Mesenchymal stem cell (in vitro differentiated cells and primary cell): ENCODE data around the gene HS6ST2.
"Not testable (repeated sequence)": the region's sequence is repeated elsewhere in the genome, so short reads cannot be mapped to it uniquely, and the experiment has no call there.

Experiments used
- DNase-seq: peaks from one replicate; pipeline ENCODE4 v3.0.0-alpha.2; 2013
- H2AFZ ChIP-seq: one replicate; pipeline ENCODE4 v1.6.1; 2013; ENCODE audit warnings: low read depth, mild to moderate bottlenecking, control low read depth, inconsistent platforms, low read length, moderate library complexity
- H2AK5ac ChIP-seq: 2 replicates; pipeline ENCODE4 v1.6.1; 2013; ENCODE audit warnings: low read length, moderate library complexity, mild to moderate bottlenecking, inconsistent platforms; ENCODE audit not compliant: severe bottlenecking
- H2BK120ac ChIP-seq: one replicate; pipeline ENCODE4 v1.6.1; 2013; ENCODE audit warnings: low read depth, mild to moderate bottlenecking, inconsistent platforms, low read length, moderate library complexity
- H2BK12ac ChIP-seq, 2 experiments: one replicate each; pipeline ENCODE4 v1.6.1; 2013; ENCODE audit warnings: inconsistent platforms in 2 of 2, low read length in 2 of 2, mild to moderate bottlenecking in 2 of 2, moderate library complexity in 2 of 2, control low read depth in 1 of 2
- H2BK15ac ChIP-seq: one replicate; pipeline ENCODE4 v1.6.1; 2013; ENCODE audit warnings: mild to moderate bottlenecking, low read depth, inconsistent platforms; ENCODE audit not compliant: poor library complexity, severe bottlenecking
- H2BK5ac ChIP-seq: 2 replicates; pipeline ENCODE4 v1.6.1; 2013; ENCODE audit warnings: low read depth, mild to moderate bottlenecking, low read length, control low read depth, inconsistent platforms; ENCODE audit not compliant: poor library complexity, severe bottlenecking
- H3K14ac ChIP-seq, 2 experiments: one replicate each; pipeline ENCODE4 v1.6.1; 2013; ENCODE audit warnings: inconsistent platforms in 2 of 2, low read length in 2 of 2, control low read depth in 1 of 2, mild to moderate bottlenecking in 1 of 2, moderate library complexity in 1 of 2
- H3K18ac ChIP-seq, 2 experiments: one replicate each; pipeline ENCODE4 v1.6.1; 2013; ENCODE audit warnings: inconsistent platforms in 2 of 2, low read length in 2 of 2, control low read depth in 1 of 2, low read depth in 1 of 2, mild to moderate bottlenecking in 1 of 2
- H3K23ac ChIP-seq, 2 experiments: one replicate each; pipeline ENCODE4 v1.6.1; 2013; ENCODE audit warnings: inconsistent platforms in 2 of 2, low read length in 2 of 2, mild to moderate bottlenecking in 2 of 2, moderate library complexity in 2 of 2, control low read depth in 1 of 2
- H3K27ac ChIP-seq: 2 replicates; pipeline ENCODE4 v1.5.1; 2013; ENCODE audit warnings: mild to moderate bottlenecking, moderate library complexity, low read length, control low read depth, inconsistent platforms; ENCODE audit not compliant: poor library complexity, severe bottlenecking
- H3K27me3 ChIP-seq, 2 experiments: 2 replicates each; pipeline versions ENCODE4 v1.6.1 to v1.7.0; 2013; ENCODE audit warnings: low read length in 2 of 2, mild to moderate bottlenecking in 2 of 2, moderate library complexity in 2 of 2, control low read depth in 1 of 2, inconsistent platforms in 1 of 2; ENCODE audit not compliant: control insufficient read depth in 1 of 2, insufficient read depth in 1 of 2
- H3K36me3 ChIP-seq, 2 experiments: 2 replicates each; pipeline versions ENCODE4 v1.6.1 to v1.7.0; 2013; ENCODE audit warnings: low read length in 2 of 2, control low read depth in 1 of 2, inconsistent platforms in 1 of 2, low read depth in 1 of 2, mild to moderate bottlenecking in 1 of 2; ENCODE audit not compliant: insufficient read depth in 2 of 2, control insufficient read depth in 1 of 2
- H3K4ac ChIP-seq, 2 experiments: one replicate each; pipeline ENCODE4 v1.6.1; 2013; ENCODE audit warnings: inconsistent platforms in 2 of 2, low read length in 2 of 2, mild to moderate bottlenecking in 2 of 2, moderate library complexity in 2 of 2, control low read depth in 1 of 2, low read depth in 1 of 2
- H3K4me1 ChIP-seq: 2 replicates; pipeline ENCODE4 v1.6.1; 2013; ENCODE audit warnings: low read depth, low read length, control low read depth; ENCODE audit not compliant: control insufficient read depth, insufficient read depth
- H3K4me2 ChIP-seq: 2 replicates; pipeline ENCODE4 v1.6.1; 2013; ENCODE audit warnings: low read length, mild to moderate bottlenecking, inconsistent platforms; ENCODE audit not compliant: poor library complexity, severe bottlenecking
- H3K4me3 ChIP-seq, 2 experiments: 2 replicates each; pipeline versions ENCODE4 v1.5.1 to v1.7.0; 2013; ENCODE audit warnings: low read length in 2 of 2, mild to moderate bottlenecking in 2 of 2, control low read depth in 1 of 2, low read depth in 1 of 2; ENCODE audit not compliant: insufficient read depth in 1 of 2
- H3K79me1 ChIP-seq: replicated peaks from 2 replicates; pipeline ENCODE4 v1.6.1; 2013; ENCODE audit warnings: mild to moderate bottlenecking, control low read depth, low read length, inconsistent platforms; ENCODE audit not compliant: poor library complexity, severe bottlenecking
- H3K9ac ChIP-seq: 2 replicates; pipeline ENCODE4 v1.7.0; 2013; ENCODE audit warnings: mild to moderate bottlenecking, low read length, moderate library complexity
- H3K9me3 ChIP-seq: 2 replicates; pipeline ENCODE4 v1.7.0; 2013; ENCODE audit warnings: mild to moderate bottlenecking, low read length; ENCODE audit not compliant: control insufficient read depth
- H4K8ac ChIP-seq: one replicate; pipeline ENCODE4 v1.6.1; 2013; ENCODE audit warnings: inconsistent platforms, mild to moderate bottlenecking, low read length, moderate library complexity
- H4K91ac ChIP-seq: one replicate; pipeline ENCODE4 v1.6.1; 2013; ENCODE audit warnings: mild to moderate bottlenecking, low read length, inconsistent platforms
- WGBS: methylation state at CpG from one replicate; pipeline ENCODE4 v1.1.7; 2013; ENCODE audit warnings: mixed read lengths; 5-methylcytosine and 5-hydroxymethylcytosine counted together

The HS6ST2 gene

DNA sequence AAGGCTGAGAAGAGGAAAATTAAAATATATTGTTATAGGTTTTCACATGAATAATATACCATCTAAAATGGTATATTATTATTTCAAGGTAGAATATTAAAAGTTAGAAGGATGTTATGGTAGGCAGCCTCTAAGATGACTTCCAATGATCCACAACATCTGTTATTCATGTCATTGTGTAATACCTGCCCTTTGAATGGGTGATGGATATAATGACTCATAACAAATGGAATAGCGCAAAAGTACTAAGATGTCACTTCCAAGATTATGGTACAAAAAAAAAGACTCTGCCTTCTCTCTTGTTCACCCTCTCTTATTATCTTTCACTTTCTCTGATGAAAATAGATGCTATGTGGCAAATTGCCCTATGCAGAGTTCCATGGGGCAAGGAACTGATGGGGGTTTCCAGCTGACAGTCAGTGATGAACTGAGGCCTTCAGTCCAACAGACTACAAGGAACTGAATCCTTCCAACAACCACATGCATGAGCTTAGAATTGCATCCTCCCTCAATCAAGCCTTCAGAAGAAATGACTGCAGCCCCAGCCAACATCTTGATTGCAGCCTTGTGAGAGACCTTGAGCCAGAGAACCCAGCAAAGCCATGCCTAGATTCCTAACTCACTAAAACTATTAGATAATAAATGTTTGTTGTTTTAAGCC, 57.7 kb downstream of the HS6ST2 start:
- Histone ChIP-seq H4K91ac (no peak overlapping the region), H2BK120ac (no peak overlapping the region), H3K4me3 (no peak overlapping the region), H2BK15ac (no peak overlapping the region), H3K9ac (no peak overlapping the region), H3K79me1 (no peaks in the 10 kb centered on the region), H3K4me2 (no peak overlapping the region), H3K27ac (no peak overlapping the region), H2AK5ac (no peak overlapping the region), H3K36me3 (no peaks in the 10 kb centered on the region), H2AFZ (no peak overlapping the region), H3K9me3 (no peaks in the 10 kb centered on the region), H3K18ac (no peak overlapping the region), H3K27me3 (peaks cover 0 to 7% of the 10 kb centered on the region in 2 experiments), H3K14ac (no peak overlapping the region), H3K23ac (no peak overlapping the region), H3K4ac (no peak overlapping the region), H2BK5ac (no peak overlapping the region), H4K8ac (no peak overlapping the region), H3K4me1 (no peaks in the 10 kb centered on the region), H2BK12ac (no peak overlapping the region)
- WGBS = no CpG with 5 or more reads among the region's 1 CpG
- no peak for DNase-seq

DNA sequence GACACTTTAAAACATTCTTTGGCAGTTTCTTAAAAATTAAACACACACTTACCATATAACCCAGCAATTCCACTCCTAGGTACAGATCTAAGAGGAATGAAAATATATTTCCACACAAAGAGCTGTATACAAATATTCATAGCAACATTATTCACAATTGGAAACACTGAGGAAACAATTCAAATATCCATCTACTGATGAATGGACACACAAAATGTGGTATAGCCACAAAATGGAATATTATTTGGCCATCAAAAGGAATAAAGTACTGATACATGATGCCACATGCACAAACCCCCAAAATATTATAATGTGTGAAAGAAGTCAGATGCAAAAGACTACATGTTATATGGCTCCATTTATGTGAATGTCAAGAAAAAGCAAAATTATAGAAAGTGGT, 70.9 kb downstream of the HS6ST2 start:
- no peak overlapping the region for H4K91ac ChIP-seq
- no peak overlapping the region for H3K4ac ChIP-seq
- H2AFZ ChIP-seq = no peak overlapping the region
- H3K27me3 ChIP-seq = peaks cover 0 to 4% of the 10 kb centered on the region in 2 experiments
- no peaks in the 10 kb centered on the region for H3K4me1 ChIP-seq
- H3K9ac ChIP-seq = no peak overlapping the region
- H3K36me3 ChIP-seq = no peaks in the 10 kb centered on the region
- H4K8ac ChIP-seq = no peak overlapping the region
- no peak overlapping the region for H3K18ac ChIP-seq
- no peak overlapping the region for H3K23ac ChIP-seq
- no peak overlapping the region for H2BK12ac ChIP-seq
- no peak overlapping the region for H2BK15ac ChIP-seq
- no peaks in the 10 kb centered on the region for H3K79me1 ChIP-seq
- H2AK5ac ChIP-seq = no peak overlapping the region
- no peak overlapping the region for H2BK5ac ChIP-seq
- no peak overlapping the region for H3K14ac ChIP-seq
- H3K4me2 ChIP-seq = no peak overlapping the region
- no peaks in the 10 kb centered on the region for H3K9me3 ChIP-seq
- H3K27ac ChIP-seq = no peak overlapping the region
- no peak overlapping the region for H3K4me3 ChIP-seq
- DNase-seq = no peak
- H2BK120ac ChIP-seq = no peak overlapping the region

DNA sequence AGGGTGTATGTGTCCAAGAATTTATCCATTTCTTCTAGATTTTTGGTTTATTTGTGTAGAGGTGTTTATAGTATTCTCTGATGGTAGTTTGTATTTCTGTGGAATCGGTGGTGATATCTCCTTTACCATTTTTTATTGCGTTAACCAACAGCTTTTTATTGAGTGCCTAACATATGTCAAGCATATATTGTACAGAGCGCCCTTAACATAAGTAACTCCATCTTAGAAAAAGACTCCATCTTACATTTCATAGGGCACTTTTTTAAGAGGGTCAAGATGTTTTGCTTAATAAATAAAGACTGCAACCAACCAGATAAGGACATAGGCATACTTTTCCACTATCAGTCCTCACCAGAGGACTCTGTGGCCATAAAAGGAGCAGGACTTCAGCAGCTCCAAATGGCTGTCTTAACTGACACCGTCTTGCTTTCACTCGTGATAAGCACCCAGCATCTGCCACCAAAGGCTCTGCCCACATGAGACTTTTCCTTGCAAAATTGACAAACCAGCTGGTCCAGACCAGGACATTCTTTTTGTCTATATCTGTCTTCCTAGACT, 75.0 kb downstream of the HS6ST2 start:
- 56% methylated on average over 2 of the region's 5 CpGs for WGBS
- DNase-seq = no peak

DNA sequence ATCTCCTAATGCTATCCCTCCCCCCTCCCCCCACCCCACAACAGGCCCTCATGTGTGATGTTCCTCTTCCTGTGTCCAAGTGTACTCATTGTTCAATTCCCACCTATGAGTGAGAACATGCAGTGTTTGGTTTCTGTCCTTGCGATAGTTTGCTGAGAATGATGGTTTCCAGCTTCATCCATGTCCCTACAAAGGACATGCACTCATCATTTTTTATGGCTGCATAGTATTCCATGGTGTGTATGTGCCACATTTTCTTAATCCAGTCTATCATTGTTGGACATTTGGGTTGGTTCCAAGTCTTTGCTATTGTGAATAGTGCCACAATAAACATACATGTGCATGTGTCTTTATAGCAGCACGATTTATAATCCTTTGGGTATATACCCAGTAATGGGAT, 77.7 kb downstream of the HS6ST2 start:
- H3K18ac ChIP-seq, H2BK15ac ChIP-seq, H3K4me2 ChIP-seq, H4K91ac ChIP-seq, DNase-seq, H4K8ac ChIP-seq, H3K4ac ChIP-seq, H2BK12ac ChIP-seq, H3K79me1 ChIP-seq, H3K27me3 ChIP-seq, H3K23ac ChIP-seq, H2BK5ac ChIP-seq, H2BK120ac ChIP-seq, H3K4me3 ChIP-seq, H3K9ac ChIP-seq, H2AFZ ChIP-seq, H2AK5ac ChIP-seq, H3K36me3 ChIP-seq, H3K27ac ChIP-seq, H3K14ac ChIP-seq, H3K9me3 ChIP-seq, H3K4me1 ChIP-seq: not testable (repeated sequence)
- no CpG with 5 or more reads among the region's 2 CpGs for WGBS

More for the DNA sequence above, 75.0 kb downstream of the HS6ST2 start:
- H2BK15ac ChIP-seq = no peak overlapping the region
- no peak overlapping the region for H4K91ac ChIP-seq
- no peaks in the 10 kb centered on the region for H3K79me1 ChIP-seq
- no peak overlapping the region for H4K8ac ChIP-seq
- H3K4me3 ChIP-seq = no peak overlapping the region
- H3K4me2 ChIP-seq = no peak overlapping the region
- H3K4ac ChIP-seq = no peak overlapping the region
- H3K14ac ChIP-seq = no peak overlapping the region
- no peak overlapping the region for H3K9ac ChIP-seq
- no peak overlapping the region for H2AFZ ChIP-seq
- H2BK120ac ChIP-seq = no peak overlapping the region
- H2BK5ac ChIP-seq = no peak overlapping the region
- no peaks in the 10 kb centered on the region for H3K9me3 ChIP-seq
- H2BK12ac ChIP-seq = no peak overlapping the region
- no peak overlapping the region for H2AK5ac ChIP-seq
- no peak overlapping the region for H3K27ac ChIP-seq
- no peak overlapping the region for H3K23ac ChIP-seq
- H3K18ac ChIP-seq = no peak overlapping the region
- peaks cover 0 to 4% of the 10 kb centered on the region in 2 experiments for H3K27me3 ChIP-seq
- H3K4me1 ChIP-seq = no peaks in the 10 kb centered on the region
- no peaks in the 10 kb centered on the region for H3K36me3 ChIP-seq
